Measurements from ENCODE around the gene ARMH1.

- no peak for TF ChIP-seq POLR2A (IDR thresholded peaks at IDR 0.05)
- TF ChIP-seq CTCF (IDR thresholded peaks at IDR 0.05) = no peak
Measured at GRCh38 chr1:44696101-44696500, 21.6 kb downstream of the ARMH1 start.

All from testis (tissue), 2 donors.